Measurements from ENCODE around the gene IL6. TPM values are rescaled to one million over a fixed set of nuclear protein-coding genes. Genes with fewer than 3 reads are reported as not detected.
A peak's percentile ranks its signal among the peaks of the same experiment; 100 is the strongest.

IL6 gene
- total and polyA plus RNA-seq, 10 of the 15 experiments (the other 5 are each of a cell fraction or from before 2014, with no cell fraction given) = not detected

- TF ChIP-seq IRF4 (IDR thresholded peaks at IDR 0.05; ENCODE audit: low read depth, low read length) = no peak
Measured at GRCh38 chr7:22697322-22697859, 29.6 kb upstream of the IL6 start (continued).

- ATAC-seq = peak; percentile 88
- Histone ChIP-seq H3K36me3 (ENCODE audit: control insufficient read depth in 2 of 2, insufficient read depth in 2 of 2, low read length in 1 of 2) (no peaks in the 10 kb centered on the region), H3K9me3 (replicated peaks; ENCODE audit: control insufficient read depth, insufficient read depth, low read length) (no peaks in the 10 kb centered on the region; the same call in 2 of the 3 replicates), H3K27me3 (replicated peaks in 1 of 2; ENCODE audit: control insufficient read depth in 2 of 2, insufficient read depth in 2 of 2, low read length in 1 of 2) (no peaks in the 10 kb centered on the region), H3K27ac (ENCODE audit: control insufficient read depth, insufficient read depth) (no peak overlapping the region), H3K79me2 (ENCODE audit: control insufficient read depth, insufficient read depth, low read length) (no peaks in the 10 kb centered on the region), H3K4me1 (ENCODE audit: control insufficient read depth, insufficient read depth, low read length) (peaks cover 20% of the 10 kb centered on the region), H2AFZ (ENCODE audit: control insufficient read depth, low read depth, low read length) (no peak overlapping the region; the same call in 1 of the 2 replicates), H4K20me1 (ENCODE audit: control insufficient read depth, insufficient read depth) (no peaks in the 10 kb centered on the region), H3K4me3 (no peak overlapping the region), H3K4me2 (ENCODE audit: control insufficient read depth, insufficient read depth) (peak overlapping the region; percentile 0), H3K9ac (ENCODE audit: control insufficient read depth, insufficient read depth, low read length) (no peak overlapping the region)
- BruUV-seq (replicated peaks) = no TSS peak
- no peak for TF ChIP-seq HDAC2 (IDR thresholded peaks at IDR 0.05)
- no peak for TF ChIP-seq TAF1 (IDR thresholded peaks at IDR 0.05; ENCODE audit: borderline replicate concordance, low read depth, low read length)
- TF ChIP-seq GABPA (IDR thresholded peaks at IDR 0.05; ENCODE audit: low read depth) = peak; percentile 62; the same call in 1 of the 2 replicates
- TF ChIP-seq SREBF1 (IDR thresholded peaks at IDR 0.05; ENCODE audit: low read length) = no peak
- peak; percentile 43; the same call in 1 of the 2 replicates for TF ChIP-seq SPI1 (IDR thresholded peaks at IDR 0.05; ENCODE audit: borderline replicate concordance, insufficient read depth, low read depth, low read length)
- TF ChIP-seq JUNB (IDR thresholded peaks at IDR 0.05) = 0 out of 2 replicates have a peak, but pooled peaks have one; percentile 2
- peak in 1 of 2 experiments; percentile 85; a peak in 2 of 4 replicates for TF ChIP-seq ETV6 (conservative IDR thresholded peaks at IDR 0.05 in 1 of 2, IDR thresholded peaks at IDR 0.05 in 1 of 2; ENCODE audit: borderline replicate concordance in 1 of 2, low read depth in 1 of 2)
- no peak; the same call in 1 of the 2 replicates for TF ChIP-seq USF2 (IDR thresholded peaks at IDR 0.05; ENCODE audit: borderline replicate concordance, low read depth, low read length)
- no peak for TF ChIP-seq HSF1 (IDR thresholded peaks at IDR 0.05; ENCODE audit: low read depth, low read length)
- TF ChIP-seq MEF2A (IDR thresholded peaks at IDR 0.05; ENCODE audit: insufficient read depth, low read depth, low read length) = no peak
- TF ChIP-seq STAT3 (IDR thresholded peaks at IDR 0.05; ENCODE audit: low read depth, low read length) = 0 out of 2 replicates have a peak, but pooled peaks have one; percentile 20
- TF ChIP-seq ZNF24 (IDR thresholded peaks at IDR 0.05) = no peak
- TF ChIP-seq NFIC (IDR thresholded peaks at IDR 0.05; ENCODE audit: low read depth, low read length) = peak; percentile 38; the same call in 1 of the 2 replicates
- peak; percentile 62 for TF ChIP-seq MTA2 (IDR thresholded peaks at IDR 0.05; ENCODE audit: low read depth)
- TF ChIP-seq RUNX3 (IDR thresholded peaks at IDR 0.05; ENCODE audit: low read length) = peak; percentile 65
- TF ChIP-seq BHLHE40 (IDR thresholded peaks at IDR 0.05; ENCODE audit: borderline replicate concordance in 1 of 2, low read depth in 2 of 2, low read length in 1 of 2) = 0 out of 4 replicates have a peak, but pooled peaks of 1 of the 2 experiments have one; percentile 9
- TF ChIP-seq BCL11A (IDR thresholded peaks at IDR 0.05; ENCODE audit: low read depth, low read length) = peak; percentile 72
- TF ChIP-seq TCF7 (IDR thresholded peaks at IDR 0.05; ENCODE audit: borderline replicate concordance) = 0 out of 2 replicates have a peak, but pooled peaks have one; percentile 17
- no peak for TF ChIP-seq KDM1A (IDR thresholded peaks at IDR 0.05; ENCODE audit: borderline replicate concordance)
- intact Hi-C loops (cut with micrococcal nuclease; ENCODE audit: unreplicated experiment) (loop anchor here (2.0 kb wide), 1 partner anchor 57 kb away; no protein-coding TSS in a partner anchor), in situ Hi-C loops (cut with MboI) (no loop called here)
- ChIA-PET CTCF (interaction anchor here (0.8 kb wide), 1 partner anchor 26 kb away, joined by 3 read pairs; no protein-coding TSS in a partner anchor), SMC1A (ENCODE audit: uncharacterized antibody, unreplicated experiment) (no interaction called here), RAD21 (ENCODE audit: unreplicated experiment) (no interaction called here), POLR2A (interaction anchor here (1.8 kb wide), 1 partner anchor 15 kb away, joined by 3 read pairs; no protein-coding TSS in a partner anchor)
- DNase-seq (ENCODE audit: low read depth, low spot score) = peak; percentile 45
- FAIRE-seq = peak; percentile 75
- WGBS (ENCODE audit: insufficient coverage, insufficient replicate concordance, low lambda C conversion rate, missing lambda C conversion rate) = 42% methylated on average over 2 of the region's 2 CpGs
Measured at GRCh38 chr7:22697876-22698606, 29.0 kb upstream of the IL6 start.
